Choroid plexus epithelial cell (primary cell): ENCODE data around the gene DPH2.

Experiments used
- DNase-seq: peaks from one replicate; pipeline ENCODE4 v3.0.0-alpha.2; 2010; ENCODE audit warnings: low read depth
- H3K4me3 ChIP-seq: 2 replicates; pipeline ENCODE4 v1.5.1; 2011; ENCODE audit warnings: low read depth, mild to moderate bottlenecking, control low read depth, low read length, moderate library complexity
- CTCF ChIP-seq: conservative IDR thresholded peaks from 2 replicates; pipeline ENCODE4 v1.5.1; 2011; ENCODE audit warnings: low read depth, mild to moderate bottlenecking, control low read depth, inconsistent platforms, low read length, moderate library complexity

DPH2 gene

GRCh38 chr1:43979261-43979527 is 9.4 kb downstream of the DPH2 start:
- TF ChIP-seq CTCF, result no peak
- DNase-seq, result no peak
- H3K4me3 ChIP-seq, result peak overlapping the region; percentile 66

GRCh38 chr1:43979528-43980254 is 9.9 kb downstream of the DPH2 start:
- peak; percentile 49 for DNase-seq
- peak overlapping the region; percentile 66 for H3K4me3 ChIP-seq
- TF ChIP-seq CTCF, result no peak

GRCh38 chr1:43980255-43981134 is 10.7 kb downstream of the DPH2 start:
- no peak for TF ChIP-seq CTCF
- H3K4me3 ChIP-seq, result peak overlapping the region; percentile 66
- DNase-seq, result peak; percentile 49

GRCh38 chr1:43981135-43981491 is 11.3 kb downstream of the DPH2 start:
- no peak for DNase-seq
- TF ChIP-seq CTCF, result no peak
- no peak overlapping the region for H3K4me3 ChIP-seq

GRCh38 chr1:43981636-43982035 is 11.8 kb downstream of the DPH2 start:
- no peak overlapping the region for H3K4me3 ChIP-seq
- no peak for DNase-seq
- TF ChIP-seq CTCF, result no peak

- DNase-seq, result no peak
- no peak for TF ChIP-seq CTCF
- no peak overlapping the region for H3K4me3 ChIP-seq
Measured at GRCh38 chr1:43982241-43982640, 12.4 kb downstream of the DPH2 start.

GRCh38 chr1:43982808-43983207 is 13.0 kb downstream of the DPH2 start:
- H3K4me3 ChIP-seq, result no peak overlapping the region
- TF ChIP-seq CTCF, result no peak
- DNase-seq, result no peak
